ENCODE measurements around the gene JAKMIP2. TPM values are rescaled to one million over a fixed set of nuclear protein-coding genes. Genes with fewer than 3 reads are reported as not detected.

Gene JAKMIP2
- total RNA-seq = 0.05 and 0.25 TPM in 2 replicates

DNA sequence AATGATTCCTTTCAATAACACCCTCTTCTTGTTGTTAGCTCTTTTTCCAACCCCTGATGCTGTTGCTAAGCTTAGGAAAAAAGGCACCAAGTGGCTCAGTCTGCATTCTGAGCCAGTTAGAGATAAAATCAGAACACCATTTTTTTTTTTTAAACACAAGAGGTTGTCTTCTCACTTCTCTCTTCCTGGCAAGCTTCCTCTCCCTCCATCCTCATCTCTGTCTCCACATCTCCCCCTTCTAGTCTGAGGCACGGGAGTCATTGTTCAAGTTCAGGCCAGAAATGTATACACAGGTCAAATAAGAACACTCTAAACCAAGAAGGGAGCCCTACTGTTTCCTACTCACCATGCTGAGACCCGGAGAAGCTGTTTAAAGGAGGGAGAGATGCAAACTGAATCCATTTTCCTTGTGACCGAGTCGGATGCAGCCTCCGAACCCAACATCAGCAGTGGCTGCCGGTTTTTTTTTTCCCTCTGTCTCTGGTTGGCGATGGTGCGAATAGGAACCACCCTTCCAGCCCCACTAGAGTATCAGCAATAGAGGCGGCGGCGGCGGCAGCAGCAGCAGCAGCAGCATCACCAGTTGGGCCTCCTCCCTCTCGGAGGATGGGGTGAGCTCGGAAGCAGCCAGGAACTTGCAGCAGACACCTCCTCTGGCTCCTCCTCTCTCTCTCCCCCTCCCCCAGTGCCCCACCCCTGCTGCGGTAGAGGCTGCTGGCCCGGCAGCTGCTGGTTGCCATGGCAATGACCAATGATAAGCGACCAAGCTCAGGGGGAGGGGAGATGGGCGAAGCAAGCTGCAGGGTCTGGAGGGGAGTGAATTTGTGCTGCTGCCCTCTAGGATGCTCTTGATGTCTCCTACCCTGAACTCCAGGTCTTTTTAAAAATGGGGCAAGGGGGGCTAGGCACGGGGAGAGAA lies at the start of gene JAKMIP2:
JAKMIP2 (minus strand) TSS at position 619 of the 919 bp plus-strand sequence. CDS start 110,922 bp downstream, outside the sequence.

DNA sequence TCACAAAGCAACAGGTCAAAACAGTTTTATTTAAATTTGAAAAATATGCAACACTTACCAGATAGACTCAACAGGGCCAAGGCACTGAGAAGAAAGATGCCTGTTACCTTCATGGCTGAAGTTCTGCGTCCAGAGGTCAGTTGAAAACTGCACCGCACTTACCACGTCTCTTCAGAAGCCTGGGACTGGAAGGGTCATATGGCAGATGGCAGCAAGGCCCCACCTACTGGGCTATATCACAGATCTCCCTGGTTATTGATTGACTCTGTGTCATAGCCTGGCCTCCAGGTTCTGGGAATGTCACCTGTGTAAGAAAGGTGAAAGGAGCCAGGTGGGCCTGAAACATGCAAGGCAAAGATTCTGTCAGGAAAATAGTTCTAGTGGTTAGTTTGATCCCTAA lies 48.9 kb upstream of the JAKMIP2 start, which contains the start of gene SPINK1:
SPINK1 (minus strand) TSS at position 207 of the 400 bp plus-strand sequence; CDS start at position 113, 94 bp downstream.

Other genes with a start within 250 kb of the JAKMIP2 start
- not detected in 2 replicates for gene SPINK1, start 48.9 kb upstream of the JAKMIP2 start, total RNA-seq
- gene SCGB3A2, start 96.0 kb upstream of the JAKMIP2 start, total RNA-seq = not detected in 2 replicates
- not detected in 2 replicates for gene C5orf46, start 123.8 kb upstream of the JAKMIP2 start, total RNA-seq